Fibroblast of lung (primary cell): ENCODE results near the gene HS1BP3. TPM values are rescaled to one million over a fixed set of nuclear protein-coding genes. Genes with fewer than 3 reads are reported as not detected.

ENCODE experiments used
- DNase-seq, 2 donors: peaks; one replicate each; pipeline versions ENCODE4 v3.0.0 to v3.0.0-alpha.2; 2010; ENCODE audit warnings: low read depth in 2 of 2
- H2AFZ ChIP-seq: 2 replicates; pipeline ENCODE4 v1.5.1; 2012; ENCODE audit warnings: low read length, control low read depth, inconsistent platforms
- H3K27ac ChIP-seq: 2 replicates; pipeline ENCODE4 v1.5.1; 2011; ENCODE audit warnings: low read length, control low read depth; ENCODE audit not compliant: insufficient read depth
- H3K27me3 ChIP-seq: 2 replicates; pipeline ENCODE4 v1.5.1; 2011; ENCODE audit warnings: mild to moderate bottlenecking, low read length; ENCODE audit not compliant: control insufficient read depth, insufficient read depth
- H3K36me3 ChIP-seq: 2 replicates; pipeline ENCODE4 v1.5.1; 2011; ENCODE audit warnings: low read length; ENCODE audit not compliant: control insufficient read depth, insufficient read depth
- H3K4me1 ChIP-seq: 2 replicates; pipeline ENCODE4 v1.5.1; 2011; ENCODE audit warnings: low read length; ENCODE audit not compliant: control insufficient read depth, insufficient read depth; ENCODE audit errors: extremely low read depth
- H3K4me2 ChIP-seq: 2 replicates; pipeline ENCODE4 v1.5.1; 2011; ENCODE audit warnings: low read length, control low read depth; ENCODE audit not compliant: insufficient read depth; ENCODE audit errors: extremely low read depth
- H3K4me3 ChIP-seq, 4 experiments: fragments of 200-600 bp in 1 of 4; sonication (generic) in 1 of 4; replicated peaks in 1 of 4; 2 replicates each; pipeline ENCODE4 v1.5.1; 2011 to 2016; ENCODE audit warnings: low read length in 4 of 4, low read depth in 3 of 4, mild to moderate bottlenecking in 3 of 4, control low read depth in 2 of 4, inconsistent platforms in 1 of 4, mixed read lengths in 1 of 4; ENCODE audit not compliant: insufficient read depth in 1 of 4; ENCODE audit errors: control extremely low read depth in 1 of 4
- H3K79me2 ChIP-seq: 2 replicates; pipeline ENCODE4 v1.5.1; 2012; ENCODE audit warnings: mild to moderate bottlenecking, low read length, inconsistent platforms; ENCODE audit not compliant: control insufficient read depth, insufficient read depth
- H3K9ac ChIP-seq: 2 replicates; pipeline ENCODE4 v1.5.1; 2011; ENCODE audit warnings: mild to moderate bottlenecking, low read length, control low read depth; ENCODE audit not compliant: insufficient read depth
- H3K9me3 ChIP-seq: 2 replicates; pipeline ENCODE4 v1.5.1; 2012; ENCODE audit warnings: low read depth, low read length; ENCODE audit not compliant: control insufficient read depth, insufficient read depth
- H4K20me1 ChIP-seq: 2 replicates; pipeline ENCODE4 v1.5.1; 2011; ENCODE audit warnings: low read length; ENCODE audit not compliant: control insufficient read depth, insufficient read depth; ENCODE audit errors: extremely low read depth
- CTCF ChIP-seq, 2 donors: IDR thresholded peaks in 1 of 2; conservative IDR thresholded peaks in 1 of 2; 1 replicate in 1 of 2; 2 replicates in 1 of 2; pipeline ENCODE4 v1.5.1; 2011 to 2012; ENCODE audit warnings: low read length in 2 of 2, control low read depth in 1 of 2, inconsistent platforms in 1 of 2, low read depth in 1 of 2, mild to moderate bottlenecking in 1 of 2
- EZH2 ChIP-seq: IDR thresholded peaks from 2 replicates; pipeline ENCODE4 v1.5.1; 2012; ENCODE audit warnings: low read length, control low read depth, mild to moderate bottlenecking; ENCODE audit errors: missing control alignments
- polyA plus RNA-seq, 2 donors: library from polyadenylated mRNA; depleted of rRNA in 1 of 2; stranded (reverse) in 1 of 2; unstranded in 1 of 2; fragments of >200 nt; gene quantifications; 2 replicates each; pipeline ENCODE4 v1.2.1, GENCODE V29; 2011 to 2012; ENCODE audit warnings: missing spikeins in 1 of 2
- total RNA-seq: library from RNA; depleted of rRNA; stranded (reverse); fragments of >200 nt; gene quantifications from 2 replicates; pipeline ENCODE4 v1.2.1, GENCODE V29; 2014

The HS1BP3 gene
- total and polyA plus RNA-seq, 2 donors (not counting 1 experiment from before 2014, with no cell fraction given), result 17.8 to 38.1 TPM

GRCh38 chr2:20615466-20616241, 35.2 kb downstream of the HS1BP3 start:
- Histone ChIP-seq H3K4me3 (no peak overlapping the region), H3K27me3 (no peaks in the 10 kb centered on the region), H3K9ac (no peak overlapping the region), H3K4me1 (peaks cover 39% of the 10 kb centered on the region), H3K9me3 (no peaks in the 10 kb centered on the region), H3K79me2 (no peaks in the 10 kb centered on the region), H2AFZ (no peak overlapping the region), H3K27ac (no peak overlapping the region), H4K20me1 (no peaks in the 10 kb centered on the region), H3K36me3 (no peaks in the 10 kb centered on the region), H3K4me2 (no peak overlapping the region)
- TF ChIP-seq CTCF (conservative IDR thresholded peaks at IDR 0.05 in 1 of 2, IDR thresholded peaks at IDR 0.05 in 1 of 2; ENCODE audit: low read depth in 1 of 2, low read length in 2 of 2) (no peak), EZH2 (no peak)
- DNase-seq, result no peak

GRCh38 chr2:20615068-20615465, 35.8 kb downstream of the HS1BP3 start:
- Histone ChIP-seq H3K4me3 (no peak overlapping the region), H3K79me2 (no peaks in the 10 kb centered on the region), H3K36me3 (no peaks in the 10 kb centered on the region), H3K9me3 (no peaks in the 10 kb centered on the region), H4K20me1 (no peaks in the 10 kb centered on the region), H3K9ac (no peak overlapping the region), H3K27ac (no peak overlapping the region), H3K4me2 (no peak overlapping the region), H3K27me3 (no peaks in the 10 kb centered on the region), H2AFZ (no peak overlapping the region), H3K4me1 (peaks cover 40% of the 10 kb centered on the region)
- no peak for DNase-seq
- no peak for TF ChIP-seq EZH2
- TF ChIP-seq CTCF (conservative IDR thresholded peaks at IDR 0.05 in 1 of 2, IDR thresholded peaks at IDR 0.05 in 1 of 2; ENCODE audit: low read depth in 1 of 2, low read length in 2 of 2), result no peak

GRCh38 chr2:20614201-20615067, 36.5 kb downstream of the HS1BP3 start:
- H2AFZ ChIP-seq, result no peak overlapping the region
- TF ChIP-seq EZH2 (no peak), CTCF (conservative IDR thresholded peaks at IDR 0.05 in 1 of 2, IDR thresholded peaks at IDR 0.05 in 1 of 2; ENCODE audit: low read depth in 1 of 2, low read length in 2 of 2) (no peak)
- no peak overlapping the region for H3K27ac ChIP-seq
- no peaks in the 10 kb centered on the region for H3K36me3 ChIP-seq
- DNase-seq, result peak; percentile 45 to 62
- H3K9me3 ChIP-seq, result no peaks in the 10 kb centered on the region
- no peaks in the 10 kb centered on the region for H3K79me2 ChIP-seq
- H3K4me3 ChIP-seq, result no peak overlapping the region
- peaks cover 44% of the 10 kb centered on the region for H3K4me1 ChIP-seq
- H4K20me1 ChIP-seq, result no peaks in the 10 kb centered on the region
- no peak overlapping the region for H3K9ac ChIP-seq
- no peaks in the 10 kb centered on the region for H3K27me3 ChIP-seq
- peak overlapping the region; percentile 56 for H3K4me2 ChIP-seq
